Neural cell (in vitro differentiated cells): ENCODE data around the gene UIMC1.

Source experiments
- EP300 ChIP-seq: fragments of 450-650 bp; conservative IDR thresholded peaks from 2 replicates; pipeline ENCODE4 v1.6.1; 2014; ENCODE audit warnings: antibody characterized with exemption, mild to moderate bottlenecking, moderate library complexity; ENCODE audit not compliant: poor library complexity, severe bottlenecking
- TF ChIP-seq, protein P1 (sequence below): fragments of 450-650 bp; IDR thresholded peaks from 2 replicates; pipeline ENCODE4 v1.5.1; 2014; ENCODE audit warnings: antibody characterized with exemption, mild to moderate bottlenecking, moderate library complexity; ENCODE audit not compliant: poor library complexity, severe bottlenecking

GRCh38 chr5:176899946-176900779, 106.4 kb downstream of the UIMC1 start:
- no peak for TF ChIP-seq EP300
- TF ChIP-seq, protein P1, sequence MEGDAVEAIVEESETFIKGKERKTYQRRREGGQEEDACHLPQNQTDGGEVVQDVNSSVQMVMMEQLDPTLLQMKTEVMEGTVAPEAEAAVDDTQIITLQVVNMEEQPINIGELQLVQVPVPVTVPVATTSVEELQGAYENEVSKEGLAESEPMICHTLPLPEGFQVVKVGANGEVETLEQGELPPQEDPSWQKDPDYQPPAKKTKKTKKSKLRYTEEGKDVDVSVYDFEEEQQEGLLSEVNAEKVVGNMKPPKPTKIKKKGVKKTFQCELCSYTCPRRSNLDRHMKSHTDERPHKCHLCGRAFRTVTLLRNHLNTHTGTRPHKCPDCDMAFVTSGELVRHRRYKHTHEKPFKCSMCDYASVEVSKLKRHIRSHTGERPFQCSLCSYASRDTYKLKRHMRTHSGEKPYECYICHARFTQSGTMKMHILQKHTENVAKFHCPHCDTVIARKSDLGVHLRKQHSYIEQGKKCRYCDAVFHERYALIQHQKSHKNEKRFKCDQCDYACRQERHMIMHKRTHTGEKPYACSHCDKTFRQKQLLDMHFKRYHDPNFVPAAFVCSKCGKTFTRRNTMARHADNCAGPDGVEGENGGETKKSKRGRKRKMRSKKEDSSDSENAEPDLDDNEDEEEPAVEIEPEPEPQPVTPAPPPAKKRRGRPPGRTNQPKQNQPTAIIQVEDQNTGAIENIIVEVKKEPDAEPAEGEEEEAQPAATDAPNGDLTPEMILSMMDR = no peak
